HEK293 (cell line): Measurements from ENCODE around the gene CALCOCO1.

Source experiments
- PBX3 ChIP-seq: sonication (generic); formaldehyde crosslinking; IDR thresholded peaks from 2 replicates; pipeline ENCODE4 v1.8.1; 2022; ENCODE audit warnings: mild to moderate bottlenecking, moderate library complexity, missing genetic modification reagents
- PRDM1 ChIP-seq: fragments of 450-650 bp; formaldehyde crosslinking; IDR thresholded peaks from 2 replicates; pipeline ENCODE4; 2016; ENCODE audit warnings: missing biosample characterization, missing genetic modification characterization
- YY1 ChIP-seq: fragments of 450-650 bp; formaldehyde crosslinking; IDR thresholded peaks from 2 replicates; pipeline ENCODE4 v1.5.1; 2018; ENCODE audit warnings: missing biosample characterization, missing genetic modification characterization
- ZNF138 ChIP-seq: fragments of 450-650 bp; formaldehyde crosslinking; IDR thresholded peaks from 2 replicates; pipeline ENCODE4 v1.5.1; 2016; ENCODE audit warnings: missing biosample characterization, missing genetic modification characterization, borderline replicate concordance
- TF ChIP-seq, protein P1 (sequence below): fragments of 450-650 bp; formaldehyde crosslinking; IDR thresholded peaks from 2 replicates; pipeline ENCODE4 v1.5.1; 2016; ENCODE audit warnings: missing biosample characterization, missing genetic modification characterization
- TF ChIP-seq, protein P2 (sequence below): fragments of 450-650 bp; formaldehyde crosslinking; IDR thresholded peaks from 2 replicates; pipeline ENCODE4 v1.5.1; 2016; ENCODE audit warnings: missing biosample characterization, missing genetic modification characterization, borderline replicate concordance

GRCh38 chr12:53727310-53728041 is at the start of gene CALCOCO1:
- TF ChIP-seq, protein P1, sequence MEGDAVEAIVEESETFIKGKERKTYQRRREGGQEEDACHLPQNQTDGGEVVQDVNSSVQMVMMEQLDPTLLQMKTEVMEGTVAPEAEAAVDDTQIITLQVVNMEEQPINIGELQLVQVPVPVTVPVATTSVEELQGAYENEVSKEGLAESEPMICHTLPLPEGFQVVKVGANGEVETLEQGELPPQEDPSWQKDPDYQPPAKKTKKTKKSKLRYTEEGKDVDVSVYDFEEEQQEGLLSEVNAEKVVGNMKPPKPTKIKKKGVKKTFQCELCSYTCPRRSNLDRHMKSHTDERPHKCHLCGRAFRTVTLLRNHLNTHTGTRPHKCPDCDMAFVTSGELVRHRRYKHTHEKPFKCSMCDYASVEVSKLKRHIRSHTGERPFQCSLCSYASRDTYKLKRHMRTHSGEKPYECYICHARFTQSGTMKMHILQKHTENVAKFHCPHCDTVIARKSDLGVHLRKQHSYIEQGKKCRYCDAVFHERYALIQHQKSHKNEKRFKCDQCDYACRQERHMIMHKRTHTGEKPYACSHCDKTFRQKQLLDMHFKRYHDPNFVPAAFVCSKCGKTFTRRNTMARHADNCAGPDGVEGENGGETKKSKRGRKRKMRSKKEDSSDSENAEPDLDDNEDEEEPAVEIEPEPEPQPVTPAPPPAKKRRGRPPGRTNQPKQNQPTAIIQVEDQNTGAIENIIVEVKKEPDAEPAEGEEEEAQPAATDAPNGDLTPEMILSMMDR (tag by site-specific recombination) = no peak
- TF ChIP-seq, protein P2, sequence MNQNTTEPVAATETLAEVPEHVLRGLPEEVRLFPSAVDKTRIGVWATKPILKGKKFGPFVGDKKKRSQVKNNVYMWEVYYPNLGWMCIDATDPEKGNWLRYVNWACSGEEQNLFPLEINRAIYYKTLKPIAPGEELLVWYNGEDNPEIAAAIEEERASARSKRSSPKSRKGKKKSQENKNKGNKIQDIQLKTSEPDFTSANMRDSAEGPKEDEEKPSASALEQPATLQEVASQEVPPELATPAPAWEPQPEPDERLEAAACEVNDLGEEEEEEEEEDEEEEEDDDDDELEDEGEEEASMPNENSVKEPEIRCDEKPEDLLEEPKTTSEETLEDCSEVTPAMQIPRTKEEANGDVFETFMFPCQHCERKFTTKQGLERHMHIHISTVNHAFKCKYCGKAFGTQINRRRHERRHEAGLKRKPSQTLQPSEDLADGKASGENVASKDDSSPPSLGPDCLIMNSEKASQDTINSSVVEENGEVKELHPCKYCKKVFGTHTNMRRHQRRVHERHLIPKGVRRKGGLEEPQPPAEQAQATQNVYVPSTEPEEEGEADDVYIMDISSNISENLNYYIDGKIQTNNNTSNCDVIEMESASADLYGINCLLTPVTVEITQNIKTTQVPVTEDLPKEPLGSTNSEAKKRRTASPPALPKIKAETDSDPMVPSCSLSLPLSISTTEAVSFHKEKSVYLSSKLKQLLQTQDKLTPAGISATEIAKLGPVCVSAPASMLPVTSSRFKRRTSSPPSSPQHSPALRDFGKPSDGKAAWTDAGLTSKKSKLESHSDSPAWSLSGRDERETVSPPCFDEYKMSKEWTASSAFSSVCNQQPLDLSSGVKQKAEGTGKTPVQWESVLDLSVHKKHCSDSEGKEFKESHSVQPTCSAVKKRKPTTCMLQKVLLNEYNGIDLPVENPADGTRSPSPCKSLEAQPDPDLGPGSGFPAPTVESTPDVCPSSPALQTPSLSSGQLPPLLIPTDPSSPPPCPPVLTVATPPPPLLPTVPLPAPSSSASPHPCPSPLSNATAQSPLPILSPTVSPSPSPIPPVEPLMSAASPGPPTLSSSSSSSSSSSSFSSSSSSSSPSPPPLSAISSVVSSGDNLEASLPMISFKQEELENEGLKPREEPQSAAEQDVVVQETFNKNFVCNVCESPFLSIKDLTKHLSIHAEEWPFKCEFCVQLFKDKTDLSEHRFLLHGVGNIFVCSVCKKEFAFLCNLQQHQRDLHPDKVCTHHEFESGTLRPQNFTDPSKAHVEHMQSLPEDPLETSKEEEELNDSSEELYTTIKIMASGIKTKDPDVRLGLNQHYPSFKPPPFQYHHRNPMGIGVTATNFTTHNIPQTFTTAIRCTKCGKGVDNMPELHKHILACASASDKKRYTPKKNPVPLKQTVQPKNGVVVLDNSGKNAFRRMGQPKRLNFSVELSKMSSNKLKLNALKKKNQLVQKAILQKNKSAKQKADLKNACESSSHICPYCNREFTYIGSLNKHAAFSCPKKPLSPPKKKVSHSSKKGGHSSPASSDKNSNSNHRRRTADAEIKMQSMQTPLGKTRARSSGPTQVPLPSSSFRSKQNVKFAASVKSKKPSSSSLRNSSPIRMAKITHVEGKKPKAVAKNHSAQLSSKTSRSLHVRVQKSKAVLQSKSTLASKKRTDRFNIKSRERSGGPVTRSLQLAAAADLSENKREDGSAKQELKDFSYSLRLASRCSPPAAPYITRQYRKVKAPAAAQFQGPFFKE (tag by site-specific recombination) = no peak
- TF ChIP-seq ZNF138 (tag by site-specific recombination) (no peak), PRDM1 (tag by site-specific recombination) (peak; percentile 54; the same call in 1 of the 2 replicates), PBX3 (CRISPR knock-in tag) (no peak), YY1 (tag by site-specific recombination) (peak; percentile 85)
